HepG2 (cell line): Measurements from ENCODE around the gene C6orf15. TPM values are rescaled to one million over a fixed set of nuclear protein-coding genes. Genes with fewer than 3 reads are reported as not detected.

Source experiments
- ATAC-seq: fragments of 200-7000 bp; cut with Tn5 transposase; 3 replicates; pipeline ENCODE4 v1.9.1; 2020; ENCODE audit warnings: mild to moderate bottlenecking, moderate library complexity
- BruUV-seq: library from RNA; stranded (reverse); fragments of 400-500 nt; replicated peaks from 2 replicates; lab custom pipeline; 2021; lab: Mats Ljungman, UMichigan
- CTCF ChIA-PET: fragments of 300-600 bp; formaldehyde crosslinking; extraction: SDS; loops from one replicate; lab custom pipeline; 2021; ENCODE audit warnings: low total read pairs, inconsistent platforms, low intra/inter-chr PET ratio; lab: Yijun Ruan, JAX
- POLR2A ChIA-PET: fragments of 350-600 bp; sonication (Branson Sonifier 250); formaldehyde crosslinking; loops from one replicate; lab custom pipeline; 2020; ENCODE audit warnings: antibody characterized with exemption, inconsistent platforms; lab: Yijun Ruan, JAX
- DNase-seq: peaks from one replicate; pipeline ENCODE4 v3.0.0-alpha.2; 2015; ENCODE audit warnings: low spot score
- FAIRE-seq: peaks from 3 replicates; lab custom pipeline; 2011; peaks lifted over from hg19 to GRCh38; lab: Jason Lieb, UNC
- H2AFZ ChIP-seq: one replicate; pipeline ENCODE4 v1.6.1; 2011; ENCODE audit warnings: low read length, inconsistent platforms
- H3K27ac ChIP-seq: fragments of 300-600 bp; 3 replicates; pipeline ENCODE4 v1.8.0; 2011; ENCODE audit warnings: mixed run types, mild to moderate bottlenecking, mixed read lengths, low read length, inconsistent platforms; ENCODE audit not compliant: insufficient read depth; ENCODE audit errors: extremely low read length
- H3K27me3 ChIP-seq, 2 experiments: fragments of 200-600 bp in 1 of 2; 2 replicates in 1 of 2; 3 replicates in 1 of 2; pipeline versions ENCODE4 v1.6.0 to v1.8.0; 2011; ENCODE audit warnings: low read length in 2 of 2, mild to moderate bottlenecking in 2 of 2, moderate library complexity in 2 of 2, inconsistent platforms in 1 of 2; ENCODE audit not compliant: insufficient read depth in 2 of 2, control insufficient read depth in 1 of 2
- H3K36me3 ChIP-seq, 2 experiments: fragments of 200-600 bp in 1 of 2; replicated peaks in 1 of 2; 2 replicates in 1 of 2; 3 replicates in 1 of 2; pipeline versions ENCODE4 v1.5.1 to v1.8.0; 2011; ENCODE audit warnings: low read length in 2 of 2, inconsistent platforms in 1 of 2; ENCODE audit not compliant: insufficient read depth in 2 of 2, control insufficient read depth in 1 of 2
- H3K4me1 ChIP-seq: 2 replicates; pipeline ENCODE4 v1.5.1; 2012; ENCODE audit warnings: low read length, inconsistent platforms; ENCODE audit not compliant: insufficient read depth
- H3K4me2 ChIP-seq: 2 replicates; pipeline ENCODE4 v1.6.0; 2011; ENCODE audit warnings: low read depth, low read length, inconsistent platforms
- H3K4me3 ChIP-seq, 3 experiments: fragments of 200-600 bp in 1 of 3; sonication (generic), shearing (Covaris generic) in 1 of 3; replicated peaks in 1 of 3; 2 replicates each; pipeline ENCODE4 v1.5.1; 2011 to 2016; ENCODE audit warnings: low read length in 3 of 3, inconsistent platforms in 2 of 3, low read depth in 2 of 3, mild to moderate bottlenecking in 2 of 3, control low read depth in 1 of 3, mixed read lengths in 1 of 3; ENCODE audit not compliant: insufficient read depth in 1 of 3
- H3K79me2 ChIP-seq: one replicate; pipeline ENCODE4 v1.6.1; 2011; ENCODE audit warnings: low read length, inconsistent platforms; ENCODE audit not compliant: insufficient read depth
- H3K9ac ChIP-seq: 2 replicates; pipeline ENCODE4 v1.6.0; 2011; ENCODE audit warnings: mild to moderate bottlenecking, low read depth, low read length, inconsistent platforms; ENCODE audit not compliant: insufficient read depth
- H3K9me3 ChIP-seq: 2 replicates; pipeline ENCODE4 v1.5.1; 2012; ENCODE audit warnings: mild to moderate bottlenecking, low read length
- H4K20me1 ChIP-seq: 2 replicates; pipeline ENCODE4 v1.6.0; 2011; ENCODE audit warnings: inconsistent platforms, mild to moderate bottlenecking, low read length, moderate library complexity; ENCODE audit not compliant: insufficient read depth
- BHLHE40 ChIP-seq: IDR thresholded peaks from 2 replicates; pipeline ENCODE4 v1.6.1; 2011; ENCODE audit warnings: low read length, improper control_type of control experiment
- CBX1 ChIP-seq: IDR thresholded peaks from one replicate; pipeline ENCODE4 v1.6.1; 2016; ENCODE audit warnings: antibody characterized with exemption, low read depth
- ELF3 ChIP-seq: IDR thresholded peaks from 2 replicates; pipeline ENCODE4 v1.6.1; 2016; ENCODE audit warnings: missing genetic modification reagents, missing compliant biosample characterization
- MXD4 ChIP-seq: IDR thresholded peaks from 2 replicates; pipeline ENCODE4 v1.6.1; 2016; ENCODE audit warnings: mild to moderate bottlenecking, missing biosample characterization, missing genetic modification reagents
- RCOR2 ChIP-seq: IDR thresholded peaks from 2 replicates; pipeline ENCODE4 v1.6.1; 2016; ENCODE audit warnings: missing biosample characterization, missing genetic modification reagents
- SMAD1 ChIP-seq: sonication (generic); formaldehyde crosslinking; IDR thresholded peaks from 2 replicates; pipeline ENCODE4 v1.4.0; 2020; ENCODE audit warnings: missing genetic modification reagents, low read depth, mild to moderate bottlenecking, borderline replicate concordance
- SP5 ChIP-seq: IDR thresholded peaks from 2 replicates; pipeline ENCODE4 v1.6.1; 2016; ENCODE audit warnings: low read depth, borderline replicate concordance
- ZNF260 ChIP-seq: sonication (generic); formaldehyde crosslinking; IDR thresholded peaks from 2 replicates; pipeline ENCODE4 v1.4.0; 2020; ENCODE audit warnings: missing genetic modification reagents, low read depth, mild to moderate bottlenecking, borderline replicate concordance
- ZNF326 ChIP-seq: sonication (generic); formaldehyde crosslinking; IDR thresholded peaks from 2 replicates; pipeline ENCODE4 v1.4.0; 2020; ENCODE audit warnings: missing genetic modification reagents, borderline replicate concordance
- ZNF550 ChIP-seq: sonication (generic); formaldehyde crosslinking; IDR thresholded peaks from 2 replicates; pipeline ENCODE4 v1.4.0; 2020; ENCODE audit warnings: mild to moderate bottlenecking, missing genetic modification reagents, borderline replicate concordance
- ZNF558 ChIP-seq: sonication (generic); formaldehyde crosslinking; IDR thresholded peaks from 2 replicates; pipeline ENCODE4 v1.9.0; 2022; ENCODE audit warnings: mild to moderate bottlenecking, missing genetic modification reagents, borderline replicate concordance
- WGBS: methylation state at CpG from one replicate; pipeline ENCODE4 v1.1.6; 2017; ENCODE audit warnings: low lambda C conversion rate; 5-methylcytosine and 5-hydroxymethylcytosine counted together
- in situ Hi-C: cut with HindIII; loops from 2 replicates; pipeline ENCODE4 v1.10.0; 2017; ENCODE audit warnings: low pct_unique_long_range_greater_than_20kb; ENCODE audit not compliant: extremely low pct_ligation_motif_present
- intact Hi-C: fragments of 100-400 bp; cut with micrococcal nuclease; formaldehyde crosslinking; loops from one replicate; pipeline ENCODE4 v1.10.0; 2022; ENCODE audit not compliant: unreplicated experiment
- polyA plus RNA-seq, 8 experiments: library from polyadenylated mRNA; depleted of rRNA in 3 of 8; stranded (reverse) in 7 of 8; unstranded in 1 of 8; fragments of >200 nt; fragmentation: Illumina TruSeq in 4 of 8; extraction: Trizol in 4 of 8; gene quantifications; 2 replicates each; pipeline versions ENCODE4 v1.2.1 to v1.2.3, GENCODE V29; 2011 to 2016; ENCODE audit warnings: low read depth in 4 of 8, missing spikeins in 1 of 8, mixed read lengths in 1 of 8; ENCODE audit not compliant: insufficient read depth in 1 of 8
- total RNA-seq, 5 experiments: library from RNA; depleted of rRNA; stranded (reverse); fragments of >200 nt; fragmentation: Illumina TruSeq; extraction: Trizol; gene quantifications; 2 replicates each; pipeline ENCODE4 v1.2.3, GENCODE V29; 2016; ENCODE audit warnings: low read depth in 1 of 5
- TF ChIP-seq, protein P1 (sequence below), 2 experiments: sonication (generic) in 1 of 2; formaldehyde crosslinking in 1 of 2; IDR thresholded peaks; 2 replicates each; pipeline versions ENCODE4 v1.4.0 to v1.6.1; 2018 to 2020; ENCODE audit warnings: missing genetic modification reagents in 2 of 2, borderline replicate concordance in 1 of 2, low read depth in 1 of 2, mild to moderate bottlenecking in 1 of 2, missing biosample characterization in 1 of 2
- TF ChIP-seq, protein P2 (sequence below): sonication (generic); formaldehyde crosslinking; IDR thresholded peaks from 2 replicates; pipeline ENCODE4 v1.5.0; 2020; ENCODE audit warnings: missing genetic modification reagents
- TF ChIP-seq, protein P3 (sequence below): sonication (generic); formaldehyde crosslinking; IDR thresholded peaks from 2 replicates; pipeline ENCODE4 v1.5.1; 2020; ENCODE audit warnings: mild to moderate bottlenecking, missing genetic modification reagents, moderate library complexity

C6orf15 gene
- total and polyA plus RNA-seq, 2 of the 13 experiments (the other 11 are each of a cell fraction or from before 2014, with no cell fraction given), result not detected

DNA sequence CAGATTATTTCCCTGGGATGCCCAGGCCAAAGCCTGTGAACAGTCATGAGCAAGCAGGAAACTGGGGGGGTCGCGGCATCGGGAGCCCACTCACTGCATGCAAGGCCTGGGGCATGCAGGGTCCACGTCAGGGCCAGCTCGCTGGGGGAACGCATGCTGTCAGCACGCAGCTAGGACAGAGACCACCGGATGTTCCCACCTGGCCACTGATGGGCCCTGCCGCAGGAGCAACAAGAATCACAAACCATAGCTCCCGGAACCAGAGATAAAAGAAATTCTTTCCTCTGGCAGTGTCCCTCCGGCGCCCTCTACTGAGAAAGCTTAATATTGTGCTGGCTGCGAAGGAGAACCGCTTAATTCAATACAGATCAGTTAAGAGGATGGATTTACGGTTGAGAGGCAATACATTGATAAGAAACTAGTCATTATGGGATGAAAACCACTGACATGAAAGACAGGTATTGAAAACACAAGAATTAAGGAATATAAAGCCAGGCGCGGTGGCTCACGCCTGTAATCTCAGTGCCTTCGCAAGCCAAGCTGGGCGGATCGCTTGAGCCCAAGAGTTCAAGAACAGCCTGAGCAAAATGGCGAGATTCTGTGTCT is 32.6 kb downstream of the C6orf15 start:
- Histone ChIP-seq H3K4me2 (0 out of 2 replicates have a peak overlapping the region, but pooled peaks have one; percentile 21), H2AFZ (no peak overlapping the region), H3K4me3 (no peak overlapping the region), H3K79me2 (no peaks in the 10 kb centered on the region), H3K36me3 (no peaks in the 10 kb centered on the region), H4K20me1 (no peaks in the 10 kb centered on the region), H3K27ac (no peak overlapping the region), H3K9me3 (no peaks in the 10 kb centered on the region), H3K4me1 (peaks cover 6% of the 10 kb centered on the region; the same call in 1 of the 2 replicates), H3K9ac (no peak overlapping the region), H3K27me3 (peaks cover 1 to 7% of the 10 kb centered on the region in 2 experiments; a peak in 3 of 5 replicates)
- ChIA-PET CTCF (interaction anchor here (1.2 to 1.4 kb wide), 2 partner anchors 8 to 165 kb away, joined by 3 to 9 read pairs; partner anchors contain the start of gene VARS2), POLR2A (interaction anchor here (0.5 to 1.6 kb wide), 3 partner anchors 166 to 255 kb away, joined by 3 to 5 read pairs (median 4); partner anchors contain the start of gene VARS2)
- DNase-seq (peak; percentile 64), ATAC-seq (peak; percentile 88), FAIRE-seq (peak; percentile 64)
- in situ Hi-C loops, result loop anchor here (5.0 to 25.0 kb wide), 3 partner anchors 162 to 617 kb away; partner anchors contain the start of genes NRM and PPP1R18
- WGBS, result 16% methylated on average over 19 of the region's 22 CpGs
- no TSS peak for BruUV-seq
- intact Hi-C loops, result loop anchor here (2.0 kb wide), 1 partner anchor 165 kb away; the partner anchor contains the start of gene VARS2
- TF ChIP-seq, protein P1, sequence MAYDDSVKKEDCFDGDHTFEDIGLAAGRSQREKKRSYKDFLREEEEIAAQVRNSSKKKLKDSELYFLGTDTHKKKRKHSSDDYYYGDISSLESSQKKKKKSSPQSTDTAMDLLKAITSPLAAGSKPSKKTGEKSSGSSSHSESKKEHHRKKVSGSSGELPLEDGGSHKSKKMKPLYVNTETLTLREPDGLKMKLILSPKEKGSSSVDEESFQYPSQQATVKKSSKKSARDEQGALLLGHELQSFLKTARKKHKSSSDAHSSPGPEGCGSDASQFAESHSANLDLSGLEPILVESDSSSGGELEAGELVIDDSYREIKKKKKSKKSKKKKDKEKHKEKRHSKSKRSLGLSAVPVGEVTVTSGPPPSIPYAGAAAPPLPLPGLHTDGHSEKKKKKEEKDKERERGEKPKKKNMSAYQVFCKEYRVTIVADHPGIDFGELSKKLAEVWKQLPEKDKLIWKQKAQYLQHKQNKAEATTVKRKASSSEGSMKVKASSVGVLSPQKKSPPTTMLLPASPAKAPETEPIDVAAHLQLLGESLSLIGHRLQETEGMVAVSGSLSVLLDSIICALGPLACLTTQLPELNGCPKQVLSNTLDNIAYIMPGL (CRISPR knock-in tag; IDR thresholded peaks at IDR 0.05; ENCODE audit: borderline replicate concordance in 1 of 2, low read depth in 1 of 2), result peak; percentile 38 to 45; a peak in 1 of 4 replicates
- TF ChIP-seq BHLHE40 (no peak), RCOR2 (CRISPR knock-in tag) (no peak), ZNF550 (CRISPR knock-in tag) (no peak), SP5 (CRISPR knock-in tag) (no peak), ZNF260 (CRISPR knock-in tag) (no peak), ELF3 (CRISPR knock-in tag) (0 out of 2 replicates have a peak, but pooled peaks have one; percentile 23), CBX1 (no peak), SMAD1 (CRISPR knock-in tag) (no peak), ZNF326 (CRISPR knock-in tag) (no peak), ZNF558 (CRISPR knock-in tag) (no peak), MXD4 (CRISPR knock-in tag) (no peak)
- TF ChIP-seq, protein P2, sequence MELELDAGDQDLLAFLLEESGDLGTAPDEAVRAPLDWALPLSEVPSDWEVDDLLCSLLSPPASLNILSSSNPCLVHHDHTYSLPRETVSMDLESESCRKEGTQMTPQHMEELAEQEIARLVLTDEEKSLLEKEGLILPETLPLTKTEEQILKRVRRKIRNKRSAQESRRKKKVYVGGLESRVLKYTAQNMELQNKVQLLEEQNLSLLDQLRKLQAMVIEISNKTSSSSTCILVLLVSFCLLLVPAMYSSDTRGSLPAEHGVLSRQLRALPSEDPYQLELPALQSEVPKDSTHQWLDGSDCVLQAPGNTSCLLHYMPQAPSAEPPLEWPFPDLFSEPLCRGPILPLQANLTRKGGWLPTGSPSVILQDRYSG, result no peak
- TF ChIP-seq, protein P3, sequence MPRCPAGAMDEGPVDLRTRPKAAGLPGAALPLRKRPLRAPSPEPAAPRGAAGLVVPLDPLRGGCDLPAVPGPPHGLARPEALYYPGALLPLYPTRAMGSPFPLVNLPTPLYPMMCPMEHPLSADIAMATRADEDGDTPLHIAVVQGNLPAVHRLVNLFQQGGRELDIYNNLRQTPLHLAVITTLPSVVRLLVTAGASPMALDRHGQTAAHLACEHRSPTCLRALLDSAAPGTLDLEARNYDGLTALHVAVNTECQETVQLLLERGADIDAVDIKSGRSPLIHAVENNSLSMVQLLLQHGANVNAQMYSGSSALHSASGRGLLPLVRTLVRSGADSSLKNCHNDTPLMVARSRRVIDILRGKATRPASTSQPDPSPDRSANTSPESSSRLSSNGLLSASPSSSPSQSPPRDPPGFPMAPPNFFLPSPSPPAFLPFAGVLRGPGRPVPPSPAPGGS (CRISPR knock-in tag), result no peak
